Measurements from ENCODE around the gene HTR3E. TPM values are rescaled to one million over a fixed set of nuclear protein-coding genes. Genes with fewer than 3 reads are reported as not detected.

The HTR3E gene
- total and polyA plus RNA-seq, 2 of the 13 experiments (the other 11 are each of a cell fraction or from before 2014, with no cell fraction given) = not detected

- no TSS peak for BruUV-seq (replicated peaks)
- POLR2A ChIA-PET = interaction anchor here (0.6 to 2.8 kb wide), 7 partner anchors 11 to 106 kb away, joined by 3 to 28 read pairs (median 5); partner anchors contain the start of genes ABCF3 and DVL3
- H3K79me2 ChIP-seq (ENCODE audit: insufficient read depth, low read length) = peaks cover 30% of the 10 kb centered on the region
- H3K27ac ChIP-seq (ENCODE audit: extremely low read length, insufficient read depth, low read length) = peak overlapping the region; percentile 61
- CTCF ChIA-PET (ENCODE audit: low intra/inter-chr PET ratio, low total read pairs) = no interaction called here
- in situ Hi-C loops (cut with HindIII; ENCODE audit: extremely low pct_ligation_motif_present, low pct_unique_long_range_greater_than_20kb) = loop anchor here (25.0 kb wide), 1 partner anchor 249 kb away; the partner anchor contains the start of gene PARL
- no peaks in the 10 kb centered on the region for H3K9me3 ChIP-seq (ENCODE audit: low read length)
- H3K27me3 ChIP-seq (ENCODE audit: control insufficient read depth in 1 of 2, insufficient read depth in 2 of 2, low read length in 2 of 2) = no peaks in the 10 kb centered on the region; a peak in 1 of 5 replicates
- H3K4me3 ChIP-seq (replicated peaks in 1 of 3; ENCODE audit: insufficient read depth in 1 of 3, low read depth in 2 of 3, low read length in 3 of 3) = peak overlapping the region; percentile 86 to 94 (median 93)
- peak overlapping the region; percentile 82 for H3K4me2 ChIP-seq (ENCODE audit: low read depth, low read length)
- 8% methylated on average over 9 of the region's 9 CpGs for WGBS (ENCODE audit: low lambda C conversion rate)
- FAIRE-seq = no peak
- intact Hi-C loops (cut with micrococcal nuclease; ENCODE audit: unreplicated experiment) = loop anchor here (2.0 kb wide), 1 partner anchor 241 kb away; no protein-coding TSS in a partner anchor
- no peaks in the 10 kb centered on the region for H4K20me1 ChIP-seq (ENCODE audit: insufficient read depth, low read length)
- peaks cover 23% of the 10 kb centered on the region for H3K4me1 ChIP-seq (ENCODE audit: insufficient read depth, low read length)
- ATAC-seq = no peak
- TF ChIP-seq AKNA (CRISPR knock-in tag; IDR thresholded peaks at IDR 0.05; ENCODE audit: borderline replicate concordance) (0 out of 2 replicates have a peak, but pooled peaks have one; percentile 14), E2F2 (CRISPR knock-in tag; IDR thresholded peaks at IDR 0.05; ENCODE audit: borderline replicate concordance) (peak; percentile 5; the same call in 1 of the 2 replicates), ZBTB14 (CRISPR knock-in tag; IDR thresholded peaks at IDR 0.05) (0 out of 2 replicates have a peak, but pooled peaks have one; percentile 5), ZBTB34 (CRISPR knock-in tag; IDR thresholded peaks at IDR 0.05) (no peak), ZFX (CRISPR knock-in tag; IDR thresholded peaks at IDR 0.05; ENCODE audit: low read depth) (no peak), POLR2G (IDR thresholded peaks at IDR 0.05; ENCODE audit: low read depth, low read length) (no peak), BCL3 (CRISPR knock-in tag; IDR thresholded peaks at IDR 0.05) (no peak), ZNF713 (CRISPR knock-in tag; IDR thresholded peaks at IDR 0.05) (no peak)
- peak overlapping the region; percentile 89 for H3K9ac ChIP-seq (ENCODE audit: insufficient read depth, low read depth, low read length)
- DNase-seq (ENCODE audit: low spot score) = no peak
- H2AFZ ChIP-seq (ENCODE audit: low read length) = no peak overlapping the region
- peaks cover 8 to 17% of the 10 kb centered on the region in 2 experiments; a peak in 4 of 5 replicates for H3K36me3 ChIP-seq (replicated peaks in 1 of 2; ENCODE audit: control insufficient read depth in 1 of 2, insufficient read depth in 2 of 2, low read length in 2 of 2)
These were observed 39.0 kb downstream of the HTR3E start for GRCh38 chr3:184135911-184136260.

All from HepG2 (cell line).